K562 (cell line): ENCODE measurements around the gene EIF5A2. TPM values are rescaled to one million over a fixed set of nuclear protein-coding genes. Genes with fewer than 3 reads are reported as not detected.

Experiments
- ATAC-seq: fragments of 200-7000 bp; cut with Tn5 transposase; 3 replicates; pipeline ENCODE4 v1.9.1; 2020; ENCODE audit warnings: moderate library complexity
- BruUV-seq: library from RNA; stranded (reverse); fragments of 400-500 nt; replicated peaks from 2 replicates; lab custom pipeline; 2021; lab: Mats Ljungman, UMichigan
- CTCF ChIA-PET: fragments of 300-600 bp; formaldehyde crosslinking; extraction: SDS; loops from one replicate; lab custom pipeline; 2021; ENCODE audit warnings: low intra/inter-chr PET ratio; lab: Yijun Ruan, JAX
- POLR2A ChIA-PET: fragments of 300-600, 350-650 bp; sonication (Branson Sonifier 250); formaldehyde crosslinking; extraction: SDS; loops from one replicate; lab custom pipeline; 2021; ENCODE audit warnings: antibody characterized with exemption, inconsistent platforms; lab: Yijun Ruan, JAX
- DNase-seq, 4 experiments: peaks; one replicate each; pipeline versions ENCODE4 v3.0.0 to v3.0.0-alpha.2; 2011 to 2018; ENCODE audit warnings: low spot score in 3 of 4, mixed read lengths in 3 of 4; ENCODE audit errors: extremely low read depth in 1 of 4
- FAIRE-seq: peaks from 2 replicates; lab custom pipeline; 2011; peaks lifted over from hg19 to GRCh38; lab: Jason Lieb, UNC
- H2AFZ ChIP-seq: 2 replicates; pipeline ENCODE4 v1.6.0; 2011; ENCODE audit warnings: low read depth, low read length, control low read depth, inconsistent platforms
- H3K27ac ChIP-seq: fragments of 200-600 bp; 3 replicates; pipeline ENCODE4 v1.8.0; 2011; ENCODE audit warnings: low read depth, mild to moderate bottlenecking, control low read depth, inconsistent platforms, low read length, moderate library complexity, mixed read lengths; ENCODE audit errors: extremely low read depth
- H3K27me3 ChIP-seq, 2 experiments: fragments of 300-600 bp in 1 of 2; 2 replicates in 1 of 2; 3 replicates in 1 of 2; pipeline versions ENCODE4 v1.6.0 to v1.8.0; 2011; ENCODE audit warnings: inconsistent platforms in 2 of 2, low read length in 2 of 2, mild to moderate bottlenecking in 1 of 2, mixed read lengths in 1 of 2, moderate library complexity in 1 of 2; ENCODE audit not compliant: control insufficient read depth in 2 of 2, insufficient read depth in 2 of 2
- H3K36me3 ChIP-seq: fragments of 300-600 bp; 3 replicates; pipeline ENCODE4 v1.8.0; 2011; ENCODE audit warnings: mild to moderate bottlenecking, low read length, inconsistent platforms; ENCODE audit not compliant: control insufficient read depth, insufficient read depth
- H3K4me1 ChIP-seq, 2 experiments: fragments of 200-600 bp in 1 of 2; replicated peaks in 1 of 2; 2 replicates in 1 of 2; 3 replicates in 1 of 2; pipeline versions ENCODE4 v1.5.1 to v1.8.0; 2011; ENCODE audit warnings: inconsistent platforms in 2 of 2, low read length in 2 of 2, mild to moderate bottlenecking in 1 of 2, mixed read lengths in 1 of 2, moderate library complexity in 1 of 2; ENCODE audit not compliant: control insufficient read depth in 2 of 2, insufficient read depth in 2 of 2
- H3K4me2 ChIP-seq: 2 replicates; pipeline ENCODE4 v1.6.1; 2011; ENCODE audit warnings: low read length, control low read depth, inconsistent platforms, mixed read lengths; ENCODE audit not compliant: insufficient read depth
- H3K4me3 ChIP-seq: fragments of 200-600 bp; sonication (generic), shearing (Covaris generic); 2 replicates; pipeline ENCODE4 v1.5.1; 2016; ENCODE audit warnings: control low read depth, inconsistent platforms
- H3K79me2 ChIP-seq: fragments of 200-600 bp; 3 replicates; pipeline ENCODE4 v1.8.0; 2011; ENCODE audit warnings: low read length, inconsistent platforms; ENCODE audit not compliant: control insufficient read depth, insufficient read depth
- H3K9ac ChIP-seq, 2 experiments: 2 replicates each; pipeline versions ENCODE4 v1.6.0 to v1.6.1; 2011; ENCODE audit warnings: low read depth in 2 of 2, low read length in 2 of 2, control low read depth in 1 of 2, inconsistent platforms in 1 of 2, mild to moderate bottlenecking in 1 of 2, mixed read lengths in 1 of 2; ENCODE audit not compliant: insufficient read depth in 1 of 2
- H3K9me1 ChIP-seq: one replicate; pipeline ENCODE4 v1.6.0; 2011; ENCODE audit warnings: inconsistent platforms, mild to moderate bottlenecking, low read length, moderate library complexity; ENCODE audit not compliant: control insufficient read depth, insufficient read depth
- H3K9me3 ChIP-seq: replicated peaks from 2 replicates; pipeline ENCODE4 v1.5.1; 2011; ENCODE audit warnings: low read depth, low read length, inconsistent platforms; ENCODE audit not compliant: control insufficient read depth, insufficient read depth
- H4K20me1 ChIP-seq: replicated peaks from 2 replicates; pipeline ENCODE4 v1.6.1; 2011; ENCODE audit warnings: low read length, inconsistent platforms, mixed read lengths; ENCODE audit not compliant: control insufficient read depth, insufficient read depth
- KLF10 ChIP-seq: fragments of 250-450 bp; sonication (Bioruptor Pico); IDR thresholded peaks from 2 replicates; pipeline ENCODE4 v1.6.1; 2021; ENCODE audit warnings: matching md5 sums
- NR2C1 ChIP-seq, 2 experiments: fragments of 450-650 bp; IDR thresholded peaks; 2 replicates each; pipeline ENCODE4 v1.6.1; 2017; ENCODE audit warnings: mild to moderate bottlenecking in 2 of 2, antibody characterized with exemption in 1 of 2, inconsistent platforms in 1 of 2, missing compliant biosample characterization in 1 of 2, missing genetic modification characterization in 1 of 2
- ZNF274 ChIP-seq: IDR thresholded peaks from 2 replicates; pipeline ENCODE4 v1.6.1; 2011; ENCODE audit warnings: low read depth, mild to moderate bottlenecking, low read length, moderate library complexity, borderline replicate concordance
- WGBS: fragments of 100-300 bp; shearing (Covaris generic); methylation state at CpG from one replicate; pipeline ENCODE4 v1.1.6; 2016; ENCODE audit warnings: low coverage, mixed read lengths; ENCODE audit not compliant: insufficient coverage; ENCODE audit errors: missing lambda C conversion rate; 5-methylcytosine and 5-hydroxymethylcytosine counted together
- in situ Hi-C: fragments of 300-500 bp; cut with MboI; formaldehyde crosslinking; loops from 4 replicates; pipeline ENCODE4 v1.15.0; 2018; ENCODE audit warnings: inconsistent platforms, mixed read lengths
- intact Hi-C: fragments of 100-400 bp; cut with micrococcal nuclease; formaldehyde crosslinking; loops from 2 replicates; pipeline ENCODE4 v1.14.2; 2022
- polyA plus RNA-seq, 8 experiments: library from polyadenylated mRNA; depleted of rRNA in 4 of 8; stranded (reverse) in 5 of 8; unstranded in 3 of 8; fragments of >200 nt; fragmentation: Nextera tagmentation in 2 of 8; fragmentation: Illumina TruSeq in 1 of 8; extraction: Ambion mirVana in 2 of 8; extraction: Trizol in 1 of 8; gene quantifications; 2 replicates each; pipeline versions ENCODE4 v1.2.1 to v1.2.3, GENCODE V29; 2011 to 2014; ENCODE audit warnings: inconsistent platforms in 1 of 8, missing spikeins in 1 of 8
- total RNA-seq, 7 experiments: library from RNA; depleted of rRNA in 6 of 7; stranded (reverse); fragments of >200 nt in 6 of 7; fragmentation: Illumina TruSeq in 2 of 7; extraction: Trizol in 2 of 7; gene quantifications; 2 replicates each; pipeline versions ENCODE4 v1.2.1 to v1.2.3, GENCODE V29; 2011 to 2021; ENCODE audit warnings: low replicate concordance in 1 of 7
- TF ChIP-seq, protein P1 (sequence below): fragments of 200-800 bp; sonication (Bioruptor generic); IDR thresholded peaks from 2 replicates; pipeline ENCODE4 v1.6.1; 2017; ENCODE audit warnings: missing genetic modification characterization, missing compliant biosample characterization

Gene EIF5A2
- total and polyA plus RNA-seq, 9 of the 15 experiments (the other 6 are each of a cell fraction or from before 2014, with no cell fraction given): 3.9 to 18.3 (median 15.9) TPM

- WGBS: 41% methylated on average over 10 of the region's 10 CpGs
Observed at GRCh38 chr3:170862618-170863374, 45.6 kb downstream of the EIF5A2 start.

More at GRCh38 chr3:170862618-170863374, 45.6 kb downstream of the EIF5A2 start:
- H3K36me3 ChIP-seq: peaks cover 22% of the 10 kb centered on the region
- in situ Hi-C loops: no loop called here
- intact Hi-C loops: loop anchor here (10.0 kb wide), 1 partner anchor 92 kb away; no protein-coding TSS in a partner anchor
- no peaks in the 10 kb centered on the region for H3K9me3 ChIP-seq
- no peak for DNase-seq
- peaks cover 3 to 7% of the 10 kb centered on the region in 2 experiments; a peak in 2 of 5 replicates for H3K4me1 ChIP-seq
- TF ChIP-seq NR2C1 (IDR thresholded peaks at IDR 0.05) (no peak), NR2C1 (tag; IDR thresholded peaks at IDR 0.05) (0 out of 2 replicates have a peak, but pooled peaks have one; percentile 22), ZNF274 (no peak), KLF10 (CRISPR knock-in tag) (no peak)
- TF ChIP-seq, protein P1, sequence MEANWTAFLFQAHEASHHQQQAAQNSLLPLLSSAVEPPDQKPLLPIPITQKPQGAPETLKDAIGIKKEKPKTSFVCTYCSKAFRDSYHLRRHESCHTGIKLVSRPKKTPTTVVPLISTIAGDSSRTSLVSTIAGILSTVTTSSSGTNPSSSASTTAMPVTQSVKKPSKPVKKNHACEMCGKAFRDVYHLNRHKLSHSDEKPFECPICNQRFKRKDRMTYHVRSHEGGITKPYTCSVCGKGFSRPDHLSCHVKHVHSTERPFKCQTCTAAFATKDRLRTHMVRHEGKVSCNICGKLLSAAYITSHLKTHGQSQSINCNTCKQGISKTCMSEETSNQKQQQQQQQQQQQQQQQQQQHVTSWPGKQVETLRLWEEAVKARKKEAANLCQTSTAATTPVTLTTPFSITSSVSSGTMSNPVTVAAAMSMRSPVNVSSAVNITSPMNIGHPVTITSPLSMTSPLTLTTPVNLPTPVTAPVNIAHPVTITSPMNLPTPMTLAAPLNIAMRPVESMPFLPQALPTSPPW (CRISPR knock-in tag): no peak
- TF ChIP-seq, all 486 proteins: peak for 1
- Histone ChIP-seq H3K27ac (no peak overlapping the region), H3K4me2 (no peak overlapping the region), H3K9me1 (no peaks in the 10 kb centered on the region), H4K20me1 (peaks cover 9% of the 10 kb centered on the region), H3K9ac (no peak overlapping the region), H2AFZ (peak overlapping the region; percentile 46), H3K4me3 (no peak overlapping the region), H3K79me2 (peaks cover 11% of the 10 kb centered on the region), H3K27me3 (no peaks in the 10 kb centered on the region)
- ChIA-PET POLR2A (interaction anchor here (0.6 to 2.2 kb wide), 5 partner anchors 7 to 1665 kb away, joined by 3 to 12 read pairs (median 3); partner anchors contain the start of gene RPL22L1), CTCF (interaction anchor here (0.6 kb wide), 1 partner anchor 868 kb away, joined by 3 read pairs; no protein-coding TSS in a partner anchor)
- BruUV-seq: no TSS peak
- FAIRE-seq: no peak
- ATAC-seq: no peak
